ENCODE results near the gene PSMC1. TPM values are rescaled to one million over a fixed set of nuclear protein-coding genes. Genes with fewer than 3 reads are reported as not detected.
A peak's percentile ranks its signal among the peaks of the same experiment; 100 is the strongest.

Gene PSMC1
- total RNA-seq, 1 experiment from 2014 or later = 291 TPM

- no peak for DNase-seq (ENCODE audit: extremely low read depth, low read depth)
Observed at GRCh38 chr14:90275820-90276219, 19.5 kb downstream of the PSMC1 start.

- no peak for DNase-seq (ENCODE audit: extremely low read depth, low read depth)
Observed at GRCh38 chr14:90276646-90277367, 20.5 kb downstream of the PSMC1 start.

GRCh38 chr14:90277581-90278198 is 21.3 kb downstream of the PSMC1 start:
- no peak for DNase-seq (ENCODE audit: extremely low read depth, low read depth)

- DNase-seq (ENCODE audit: extremely low read depth, low read depth) = no peak
Observed at GRCh38 chr14:90278199-90279175, 22.1 kb downstream of the PSMC1 start.

GRCh38 chr14:90280096-90280495 is 23.7 kb downstream of the PSMC1 start:
- no peak for DNase-seq (ENCODE audit: extremely low read depth, low read depth)

- no peak for DNase-seq (ENCODE audit: extremely low read depth, low read depth)
Observed at GRCh38 chr14:90281261-90281660, 24.9 kb downstream of the PSMC1 start.

- no peak for DNase-seq (ENCODE audit: extremely low read depth, low read depth)
Observed at GRCh38 chr14:90281756-90282155, 25.4 kb downstream of the PSMC1 start.

- DNase-seq (ENCODE audit: extremely low read depth, low read depth) = no peak
Observed at GRCh38 chr14:90287791-90288190, 31.4 kb downstream of the PSMC1 start.

GRCh38 chr14:90288651-90289355 is 32.5 kb downstream of the PSMC1 start:
- DNase-seq (ENCODE audit: extremely low read depth, low read depth) = no peak

- no peak for DNase-seq (ENCODE audit: extremely low read depth, low read depth)
Observed at GRCh38 chr14:90290337-90291011, 34.1 kb downstream of the PSMC1 start.

- DNase-seq (ENCODE audit: extremely low read depth, low read depth) = no peak
Observed at GRCh38 chr14:90291699-90292098, 35.3 kb downstream of the PSMC1 start.

- no peak for DNase-seq (ENCODE audit: extremely low read depth, low read depth)
Observed at GRCh38 chr14:90293766-90294730, 37.7 kb downstream of the PSMC1 start.

- no peak for DNase-seq (ENCODE audit: extremely low read depth, low read depth)
Observed at GRCh38 chr14:90294872-90295271, 38.5 kb downstream of the PSMC1 start.

- DNase-seq (ENCODE audit: extremely low read depth, low read depth) = no peak
Observed at GRCh38 chr14:90295870-90296516, 39.6 kb downstream of the PSMC1 start.

- DNase-seq (ENCODE audit: extremely low read depth, low read depth) = no peak
Observed at GRCh38 chr14:90296641-90297040, 40.3 kb downstream of the PSMC1 start.

- DNase-seq (ENCODE audit: extremely low read depth, low read depth) = no peak
Observed at GRCh38 chr14:90297876-90298629, 41.7 kb downstream of the PSMC1 start.

- DNase-seq (ENCODE audit: extremely low read depth, low read depth) = no peak
Observed at GRCh38 chr14:90299408-90299807, 43.1 kb downstream of the PSMC1 start.

- peak; percentile 38 for DNase-seq (ENCODE audit: extremely low read depth, low read depth)
Observed at GRCh38 chr14:90300611-90301047, 44.3 kb downstream of the PSMC1 start.

Data from NCI-H460 (cell line).